DMS114 treated with DMSO at 0.1 percent for 48 hours (cell line): ENCODE data around the gene GPX6.
A peak's percentile ranks its signal among the peaks of the same experiment; 100 is the strongest.
"Not testable (repeated sequence)": the region's sequence is repeated elsewhere in the genome, so short reads cannot be mapped to it uniquely, and the experiment has no call there.

Source experiments
- DNase-seq: peaks from one replicate; lab custom pipeline; 2025; ENCODE audit not compliant: unreplicated experiment; lab: John Stamatoyannopoulos, UW

Gene GPX6

GRCh38 chr6:28486533-28486932, 29.1 kb downstream of the GPX6 start:
- no peak for DNase-seq

GRCh38 chr6:28485482-28485881, 30.1 kb downstream of the GPX6 start:
- no peak for DNase-seq

GRCh38 chr6:28480253-28480932, 35.2 kb downstream of the GPX6 start:
- DNase-seq, result no peak

- DNase-seq, result no peak
These were observed 37.1 kb downstream of the GPX6 start for GRCh38 chr6:28478518-28478917.

- DNase-seq, result peak; percentile 90
These were observed 41.0 kb downstream of the GPX6 start for GRCh38 chr6:28474441-28475219.

- DNase-seq, result not testable (repeated sequence)
These were observed 46.3 kb downstream of the GPX6 start for GRCh38 chr6:28469153-28469745.

GRCh38 chr6:28468056-28468455, 47.5 kb downstream of the GPX6 start:
- no peak for DNase-seq

- DNase-seq, result no peak
These were observed 53.2 kb downstream of the GPX6 start for GRCh38 chr6:28462401-28462800.

GRCh38 chr6:28458568-28458967, 57.0 kb downstream of the GPX6 start:
- DNase-seq, result no peak
